Measurements from ENCODE around the gene SIN3B. TPM values are rescaled to one million over a fixed set of nuclear protein-coding genes. Genes with fewer than 3 reads are reported as not detected.

Gene SIN3B
- total RNA-seq, 4 donors from 2014 or later, result 25.3 to 53.9 (median 36.1) TPM

DNA sequence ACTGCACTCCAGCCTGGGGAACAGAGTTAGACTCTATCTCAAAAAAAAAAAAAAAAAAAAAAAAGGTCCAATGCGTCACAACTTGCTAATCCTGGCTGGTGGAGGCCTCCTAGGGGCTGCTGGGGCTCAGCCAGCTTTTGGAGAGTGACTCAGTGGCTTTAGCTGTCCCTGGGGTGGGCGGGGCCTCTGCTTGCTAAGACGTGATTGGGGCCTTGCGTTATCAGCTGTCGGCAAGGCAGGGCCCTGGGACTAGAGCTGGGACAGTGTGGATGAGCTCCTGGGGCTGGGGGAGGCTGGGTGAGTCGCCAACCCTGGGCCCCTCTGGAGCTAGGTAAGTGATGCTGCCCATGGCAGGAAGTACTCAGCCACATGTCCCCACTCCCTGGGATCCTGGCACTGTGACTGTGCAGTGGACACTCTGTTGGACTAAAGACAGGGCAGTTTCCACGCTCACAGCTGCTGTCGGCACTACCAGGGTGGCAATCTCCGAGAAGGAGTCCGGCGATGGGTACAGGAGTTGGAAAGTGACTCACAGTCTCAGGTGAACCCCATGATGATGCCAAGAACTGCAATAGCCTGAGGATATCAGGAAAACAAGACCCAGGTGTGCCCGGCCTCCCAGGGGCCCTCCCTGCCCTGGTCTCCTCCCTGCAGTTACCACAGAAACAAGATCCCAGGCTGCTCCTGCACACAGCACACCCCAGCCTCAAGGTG is 91.8 kb downstream of the SIN3B start:
- TF ChIP-seq POLR2AphosphoS5 (IDR thresholded peaks at IDR 0.05) (no peak), EP300 (IDR thresholded peaks at IDR 0.05) (no peak), POLR2A (IDR thresholded peaks at IDR 0.05; ENCODE audit: low read depth) (no peak)
- TF ChIP-seq, protein P1, sequence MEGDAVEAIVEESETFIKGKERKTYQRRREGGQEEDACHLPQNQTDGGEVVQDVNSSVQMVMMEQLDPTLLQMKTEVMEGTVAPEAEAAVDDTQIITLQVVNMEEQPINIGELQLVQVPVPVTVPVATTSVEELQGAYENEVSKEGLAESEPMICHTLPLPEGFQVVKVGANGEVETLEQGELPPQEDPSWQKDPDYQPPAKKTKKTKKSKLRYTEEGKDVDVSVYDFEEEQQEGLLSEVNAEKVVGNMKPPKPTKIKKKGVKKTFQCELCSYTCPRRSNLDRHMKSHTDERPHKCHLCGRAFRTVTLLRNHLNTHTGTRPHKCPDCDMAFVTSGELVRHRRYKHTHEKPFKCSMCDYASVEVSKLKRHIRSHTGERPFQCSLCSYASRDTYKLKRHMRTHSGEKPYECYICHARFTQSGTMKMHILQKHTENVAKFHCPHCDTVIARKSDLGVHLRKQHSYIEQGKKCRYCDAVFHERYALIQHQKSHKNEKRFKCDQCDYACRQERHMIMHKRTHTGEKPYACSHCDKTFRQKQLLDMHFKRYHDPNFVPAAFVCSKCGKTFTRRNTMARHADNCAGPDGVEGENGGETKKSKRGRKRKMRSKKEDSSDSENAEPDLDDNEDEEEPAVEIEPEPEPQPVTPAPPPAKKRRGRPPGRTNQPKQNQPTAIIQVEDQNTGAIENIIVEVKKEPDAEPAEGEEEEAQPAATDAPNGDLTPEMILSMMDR (IDR thresholded peaks at IDR 0.05), result no peak
- no peak for DNase-seq (ENCODE audit: extremely low spot score)
- intact Hi-C loops (cut with DNase I), result no loop called here

DNA sequence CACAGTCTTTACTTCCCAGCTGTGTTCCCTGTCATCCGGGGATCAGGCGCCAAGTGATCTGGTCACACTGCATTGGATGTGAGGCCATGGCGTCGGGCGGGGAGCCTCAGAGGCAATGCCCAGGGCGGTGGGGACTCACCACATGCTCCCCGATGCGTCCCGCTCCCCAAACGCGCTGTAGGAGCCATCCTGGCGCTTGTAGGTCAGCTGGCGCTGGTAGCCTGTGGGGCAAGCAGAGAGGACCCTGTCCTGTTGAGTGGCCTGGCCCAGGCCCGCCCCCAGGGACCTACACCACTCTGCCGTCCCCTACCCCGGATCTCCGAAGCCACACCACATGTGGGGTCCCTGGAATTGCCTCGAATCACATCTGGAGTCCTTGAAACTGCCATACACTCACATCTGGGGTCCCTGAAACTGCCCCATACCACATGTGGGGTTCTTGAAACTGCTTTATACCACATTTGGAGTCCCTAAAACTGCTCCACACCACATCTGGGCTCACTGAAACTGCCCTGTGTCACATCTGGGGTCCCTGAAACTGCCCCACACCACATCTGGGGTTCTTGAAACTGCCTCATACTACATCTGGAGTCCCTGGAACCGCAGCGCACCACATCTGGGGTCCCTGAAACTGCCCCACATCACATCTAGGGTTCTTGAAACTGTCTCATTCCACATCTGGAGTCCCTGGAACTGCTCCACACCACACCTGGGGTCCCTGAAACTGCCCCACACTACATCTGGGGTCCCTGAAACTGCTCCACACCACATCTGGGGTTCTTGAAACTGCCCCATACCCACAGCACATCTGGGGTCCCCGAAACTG is 92.8 kb downstream of the SIN3B start:
- intact Hi-C loops (cut with DNase I), result no loop called here
- no peak for DNase-seq (ENCODE audit: extremely low spot score)
- no peak overlapping the region for H3K27ac ChIP-seq (replicated peaks in 1 of 4)
- WGBS, result 78% methylated on average over 14 of the region's 21 CpGs
- H3K27me3 ChIP-seq, result no peaks in the 10 kb centered on the region
- no peak overlapping the region for H3K4me3 ChIP-seq
- peaks cover 0 to 25% (median 0%) of the 10 kb centered on the region in 4 donors for H3K36me3 ChIP-seq
- peaks cover 0 to 26% (median 19%) of the 10 kb centered on the region in 4 donors for H3K9me3 ChIP-seq
- H3K4me1 ChIP-seq, result no peaks in the 10 kb centered on the region
- no peak for TF ChIP-seq EP300 (IDR thresholded peaks at IDR 0.05)
- TF ChIP-seq, protein P1 (IDR thresholded peaks at IDR 0.05), result no peak
- no peak for TF ChIP-seq POLR2AphosphoS5 (IDR thresholded peaks at IDR 0.05)
- no peak for TF ChIP-seq POLR2A (IDR thresholded peaks at IDR 0.05; ENCODE audit: low read depth)

More for the DNA sequence above, 91.8 kb downstream of the SIN3B start:
- Histone ChIP-seq H3K27me3 (no peaks in the 10 kb centered on the region), H3K27ac (replicated peaks in 1 of 4) (no peak overlapping the region), H3K4me1 (no peaks in the 10 kb centered on the region), H3K9me3 (peaks cover 0 to 25% (median 19%) of the 10 kb centered on the region in 4 donors), H3K36me3 (peaks cover 0 to 25% (median 0%) of the 10 kb centered on the region in 4 donors), H3K4me3 (no peak overlapping the region)
- 75% methylated on average over 10 of the region's 12 CpGs for WGBS

DNA sequence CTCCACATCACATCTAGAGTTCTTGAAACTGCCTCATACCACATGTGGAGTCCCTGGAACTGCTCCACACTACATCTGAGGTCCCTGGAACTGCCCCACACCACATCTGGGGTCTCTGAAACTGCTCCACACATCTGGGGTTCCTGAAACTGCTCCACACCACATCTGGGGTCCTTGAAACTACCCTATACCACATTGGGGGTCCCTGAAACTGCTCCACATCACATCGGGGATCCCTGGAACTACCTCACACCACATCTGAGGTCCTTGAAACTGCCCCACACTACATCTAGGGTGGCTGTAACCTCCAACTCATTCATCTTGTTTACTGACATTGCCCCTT is 93.4 kb downstream of the SIN3B start:
- no peaks in the 10 kb centered on the region for H3K4me1 ChIP-seq
- H3K4me3 ChIP-seq, result no peak overlapping the region
- H3K36me3 ChIP-seq, result peaks cover 0 to 29% (median 0%) of the 10 kb centered on the region in 4 donors
- intact Hi-C loops (cut with DNase I), result no loop called here
- DNase-seq (ENCODE audit: extremely low spot score), result no peak
- 75% methylated on average over 1 of the region's 1 CpG for WGBS
- no peaks in the 10 kb centered on the region for H3K27me3 ChIP-seq
- TF ChIP-seq POLR2A (IDR thresholded peaks at IDR 0.05; ENCODE audit: low read depth) (no peak), POLR2AphosphoS5 (IDR thresholded peaks at IDR 0.05) (no peak), EP300 (IDR thresholded peaks at IDR 0.05) (no peak)
- TF ChIP-seq, protein P1 (IDR thresholded peaks at IDR 0.05), result no peak
- H3K27ac ChIP-seq (replicated peaks in 1 of 4), result no peak overlapping the region
- peaks cover 0 to 26% (median 19%) of the 10 kb centered on the region in 4 donors for H3K9me3 ChIP-seq

DNA sequence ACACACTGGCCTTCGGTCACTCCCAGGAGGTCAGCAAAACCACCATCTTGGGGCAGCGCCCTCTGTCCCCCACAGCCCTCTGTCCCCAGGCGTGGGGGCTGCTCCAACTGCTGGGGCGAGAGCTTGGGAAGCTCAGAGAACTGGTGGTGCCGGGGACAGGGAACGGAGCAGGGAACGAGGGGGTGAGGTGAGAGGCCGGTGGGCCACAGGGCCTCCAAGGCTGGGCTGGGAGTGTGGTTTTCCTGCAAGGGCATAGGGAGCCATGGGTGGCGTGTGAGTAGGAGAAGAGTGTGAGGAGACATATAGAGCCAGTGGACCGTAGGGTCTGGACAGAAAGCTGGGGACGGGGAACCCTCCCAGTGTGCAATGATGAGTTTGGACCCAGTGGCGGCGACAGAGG is 93.8 kb downstream of the SIN3B start:
- Histone ChIP-seq H3K27ac (replicated peaks in 1 of 4) (no peak overlapping the region), H3K9me3 (peaks cover 0 to 26% (median 19%) of the 10 kb centered on the region in 4 donors), H3K4me1 (no peaks in the 10 kb centered on the region), H3K36me3 (peaks cover 0 to 31% (median 0%) of the 10 kb centered on the region in 4 donors), H3K27me3 (no peaks in the 10 kb centered on the region), H3K4me3 (no peak overlapping the region)
- DNase-seq (ENCODE audit: extremely low spot score), result no peak
- intact Hi-C loops (cut with DNase I), result no loop called here
- TF ChIP-seq POLR2AphosphoS5 (IDR thresholded peaks at IDR 0.05) (no peak), POLR2A (IDR thresholded peaks at IDR 0.05; ENCODE audit: low read depth) (no peak), EP300 (IDR thresholded peaks at IDR 0.05) (no peak)
- TF ChIP-seq, protein P1 (IDR thresholded peaks at IDR 0.05), result no peak
- WGBS, result 90% methylated on average over 13 of the region's 13 CpGs

Data from esophagus muscularis mucosa (tissue), 4 donors.